MCF 10A (cell line): Measurements from ENCODE around the gene PIMREG. TPM values are rescaled to one million over a fixed set of nuclear protein-coding genes. Genes with fewer than 3 reads are reported as not detected.

Experiments used
- BruUV-seq: library from RNA; stranded (reverse); fragments of 400-500 nt; replicated peaks from 2 replicates; lab custom pipeline; 2021; lab: Mats Ljungman, UMichigan
- CTCF ChIA-PET: fragments of 300-600 bp; sonication (Branson Sonifier 250); formaldehyde crosslinking; extraction: SDS; loops from one replicate; lab custom pipeline; 2021; ENCODE audit warnings: antibody characterized with exemption, inconsistent platforms; lab: Yijun Ruan, JAX
- POLR2A ChIA-PET: fragments of 300-600, 350-650 bp; sonication (Branson Sonifier 250); formaldehyde crosslinking; extraction: SDS; loops from one replicate; lab custom pipeline; 2020; ENCODE audit warnings: antibody characterized with exemption, inconsistent platforms; lab: Yijun Ruan, JAX
- DNase-seq: peaks from one replicate; pipeline ENCODE4 v3.0.0-alpha.2; 2018; ENCODE audit not compliant: unreplicated experiment
- H3K27ac Mint-ChIP-seq: one replicate; pipeline ENCODE4 v1.8.0; 2022; ENCODE audit warnings: mild to moderate bottlenecking, low read depth, mixed read lengths; ENCODE audit not compliant: unreplicated experiment
- H3K27me3 Mint-ChIP-seq: one replicate; pipeline ENCODE4 v1.8.0; 2022; ENCODE audit warnings: mixed read lengths; ENCODE audit not compliant: insufficient read depth, unreplicated experiment
- H3K36me3 Mint-ChIP-seq: one replicate; pipeline ENCODE4 v1.8.0; 2022; ENCODE audit warnings: mild to moderate bottlenecking, moderate library complexity, mixed read lengths; ENCODE audit not compliant: insufficient read depth, unreplicated experiment
- H3K4me1 Mint-ChIP-seq: one replicate; pipeline ENCODE4 v1.8.0; 2022; ENCODE audit warnings: mixed read lengths; ENCODE audit not compliant: insufficient read depth, unreplicated experiment
- H3K4me3 Mint-ChIP-seq: one replicate; pipeline ENCODE4 v1.8.0; 2022; ENCODE audit warnings: mild to moderate bottlenecking, moderate library complexity, mixed read lengths; ENCODE audit not compliant: unreplicated experiment
- H3K9me3 Mint-ChIP-seq: one replicate; pipeline ENCODE4 v1.8.0; 2022; ENCODE audit warnings: mixed read lengths; ENCODE audit not compliant: unreplicated experiment
- CTCF ChIP-seq: fragments of 200-600 bp; IDR thresholded peaks from one replicate; pipeline ENCODE4 v1.8.0; 2022; ENCODE audit warnings: antibody characterized with exemption, mild to moderate bottlenecking; ENCODE audit not compliant: unreplicated experiment
- intact Hi-C: fragments of 100-400 bp; cut with micrococcal nuclease; formaldehyde crosslinking; loops from 2 replicates; pipeline ENCODE4 v1.14.1; 2022
- total RNA-seq: library from RNA; stranded (reverse); gene quantifications from 2 replicates; pipeline ENCODE4 v1.2.3, GENCODE V29; 2022

PIMREG gene
- total RNA-seq, 1 experiment from 2014 or later: 21.7 TPM

GRCh38 chr17:6475411-6475810, 31.2 kb downstream of the PIMREG start:
- BruUV-seq: no TSS peak
- DNase-seq: no peak
- Mint-ChIP-seq H3K4me3 (no peak overlapping the region), H3K27ac (no peak overlapping the region), H3K36me3 (peaks cover 33% of the 10 kb centered on the region), H3K27me3 (no peaks in the 10 kb centered on the region), H3K4me1 (peaks cover 19% of the 10 kb centered on the region), H3K9me3 (no peaks in the 10 kb centered on the region)
- CTCF ChIA-PET: interaction anchor here (0.7 to 1.6 kb wide), 5 partner anchors 9 to 173 kb away, joined by 3 to 5 read pairs (median 4); no protein-coding TSS in a partner anchor
- TF ChIP-seq CTCF: no peak
- intact Hi-C loops: no loop called here
- POLR2A ChIA-PET: interaction anchor here (1.0 to 1.7 kb wide), 4 partner anchors 32 to 166 kb away, joined by 3 to 5 read pairs (median 4); no protein-coding TSS in a partner anchor

GRCh38 chr17:6476076-6476809, 32.0 kb downstream of the PIMREG start:
- H3K4me1 Mint-ChIP-seq: peaks cover 19% of the 10 kb centered on the region
- intact Hi-C loops: no loop called here
- TF ChIP-seq CTCF: no peak
- H3K9me3 Mint-ChIP-seq: no peaks in the 10 kb centered on the region
- no peak for DNase-seq
- H3K4me3 Mint-ChIP-seq: no peak overlapping the region
- peaks cover 30% of the 10 kb centered on the region for H3K36me3 Mint-ChIP-seq
- no TSS peak for BruUV-seq
- POLR2A ChIA-PET: interaction anchor here (1.0 to 1.7 kb wide), 3 partner anchors 31 to 166 kb away, joined by 3 to 5 read pairs (median 3); no protein-coding TSS in a partner anchor
- no peak overlapping the region for H3K27ac Mint-ChIP-seq
- no peaks in the 10 kb centered on the region for H3K27me3 Mint-ChIP-seq
- CTCF ChIA-PET: interaction anchor here (1.2 to 1.6 kb wide), 3 partner anchors 8 to 79 kb away, joined by 4 to 5 read pairs (median 5); no protein-coding TSS in a partner anchor

DNA sequence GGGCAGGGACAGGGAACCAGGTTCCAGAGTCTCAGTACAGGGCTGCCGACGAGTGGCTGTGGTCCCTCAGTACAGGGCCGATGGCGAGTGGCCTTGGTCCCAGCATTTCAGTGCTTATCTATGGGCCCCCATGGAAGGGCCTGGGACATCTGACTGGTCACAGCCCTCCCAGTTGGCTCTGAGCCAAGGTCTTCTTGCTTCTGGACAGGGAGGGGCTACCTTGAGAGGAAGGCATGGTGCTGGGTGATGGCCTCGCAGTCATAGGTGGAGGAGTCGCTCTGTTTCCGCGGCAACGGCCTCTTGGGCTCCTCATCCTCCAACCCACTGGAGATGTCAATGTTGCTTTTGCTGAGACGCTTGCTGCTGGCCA, 32.5 kb downstream of the PIMREG start:
- ChIA-PET POLR2A (no interaction called here), CTCF (interaction anchor here (1.6 kb wide), 1 partner anchor 8 kb away, joined by 5 read pairs; no protein-coding TSS in a partner anchor)
- H3K27ac Mint-ChIP-seq: no peak overlapping the region
- no peak for TF ChIP-seq CTCF
- H3K4me1 Mint-ChIP-seq: peaks cover 14% of the 10 kb centered on the region
- no peak overlapping the region for H3K4me3 Mint-ChIP-seq
- no peak for DNase-seq
- no TSS peak for BruUV-seq
- H3K9me3 Mint-ChIP-seq: no peaks in the 10 kb centered on the region
- peaks cover 35% of the 10 kb centered on the region for H3K36me3 Mint-ChIP-seq
- H3K27me3 Mint-ChIP-seq: no peaks in the 10 kb centered on the region
- intact Hi-C loops: no loop called here

DNA sequence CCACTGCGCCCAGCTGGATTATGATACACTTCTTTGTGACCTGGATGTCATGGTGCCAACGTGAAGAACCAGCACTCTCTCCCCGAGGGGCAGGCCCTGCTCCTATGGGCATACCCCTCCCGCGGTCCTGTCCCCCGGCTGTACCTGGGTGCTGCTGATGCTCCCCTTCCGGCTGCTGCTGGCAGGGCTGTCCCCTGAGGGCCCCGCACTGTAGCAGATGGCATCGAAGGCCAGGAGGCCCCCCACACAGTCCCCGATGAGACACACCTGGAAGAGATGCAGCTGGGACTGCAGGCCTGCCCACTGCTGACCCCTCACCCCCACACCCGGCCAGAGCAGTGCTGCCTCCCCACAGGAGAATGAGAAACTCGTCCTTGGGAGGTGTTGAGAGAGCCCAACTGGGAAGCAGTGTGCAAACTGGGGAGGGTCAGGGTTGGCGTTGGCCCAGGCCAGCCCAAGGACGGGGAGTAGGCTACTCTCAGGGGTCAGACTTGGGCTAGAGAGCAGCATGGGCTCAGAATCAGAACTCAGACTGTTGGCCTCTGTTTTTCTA, 33.7 kb downstream of the PIMREG start:
- no peak overlapping the region for H3K27ac Mint-ChIP-seq
- DNase-seq: no peak
- no peak overlapping the region for H3K4me3 Mint-ChIP-seq
- intact Hi-C loops: no loop called here
- H3K36me3 Mint-ChIP-seq: peaks cover 37% of the 10 kb centered on the region
- H3K9me3 Mint-ChIP-seq: no peaks in the 10 kb centered on the region
- ChIA-PET POLR2A (no interaction called here), CTCF (no interaction called here)
- TF ChIP-seq CTCF: no peak
- H3K27me3 Mint-ChIP-seq: no peaks in the 10 kb centered on the region
- peaks cover 7% of the 10 kb centered on the region for H3K4me1 Mint-ChIP-seq
- no TSS peak for BruUV-seq
